Hair follicular keratinocyte (primary cell): Measurements from ENCODE around the gene OTX2. TPM values are rescaled to one million over a fixed set of nuclear protein-coding genes. Genes with fewer than 3 reads are reported as not detected.

Experiments
- total RNA-seq: library from RNA; depleted of rRNA; stranded (reverse); fragments of >200 nt; gene quantifications from 2 replicates; pipeline ENCODE4 v1.2.3, GENCODE V29; 2015

Gene OTX2
- total RNA-seq = not detected in 2 replicates

DNA sequence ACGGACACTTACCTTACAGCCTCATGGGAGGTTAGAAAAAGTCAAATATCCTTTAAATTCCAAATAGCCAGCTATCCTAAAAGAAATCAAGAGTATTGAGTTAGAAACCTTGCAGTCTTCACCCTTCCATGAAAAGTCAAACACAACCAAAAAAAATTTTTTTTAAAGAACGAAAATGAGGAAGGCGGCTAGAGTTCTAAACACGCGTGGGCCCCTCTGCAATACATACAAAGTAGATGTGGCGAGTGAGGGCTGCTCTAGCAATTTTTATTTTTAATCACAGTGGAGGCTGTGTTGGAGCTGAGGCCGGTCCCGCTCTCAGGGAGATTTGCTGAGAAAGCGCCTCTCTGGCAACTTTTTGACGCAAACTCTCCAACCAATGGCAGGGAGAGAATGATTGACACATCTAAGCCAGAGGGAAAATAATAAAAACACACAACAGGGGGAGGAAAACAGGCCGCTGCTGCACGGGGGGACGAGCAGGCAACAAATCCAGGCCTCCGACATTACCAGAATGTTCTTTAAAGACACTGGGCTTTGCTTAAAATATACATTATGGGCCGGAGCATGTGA, at the start of gene OTX2:
Gene OTX2, minus strand, starts transcription at position 333 of the 573 bp plus-strand sequence. CDS start 5,023 bp downstream, outside the sequence.

Other genes with a start within 250 kb of the OTX2 start
- gene TMEM260, start 230.7 kb downstream of the OTX2 start, total RNA-seq = 5.7 and 11.6 TPM in 2 replicates